Stomach (tissue), 9 donors: ENCODE results near the gene RNU5B-1. TPM values are rescaled to one million over a fixed set of nuclear protein-coding genes. Genes with fewer than 3 reads are reported as not detected.

Source experiments
- DNase-seq, 2 donors: peaks; one replicate each; pipeline versions ENCODE4 v3.0.0 to v3.0.0-alpha.2; 2013 to 2019
- H3K27ac ChIP-seq, 5 donors: fragments of 200-600 bp in 4 of 5; sonication (generic) in 4 of 5; one replicate each; pipeline ENCODE4 v1.5.1; 2013 to 2019; ENCODE audit warnings: mild to moderate bottlenecking in 1 of 5, moderate library complexity in 1 of 5
- H3K27me3 ChIP-seq, 3 donors: fragments of 200-600 bp; sonication (generic); one replicate each; pipeline ENCODE4 v1.5.1; 2017 to 2019; ENCODE audit warnings: mixed run types in 1 of 3
- H3K36me3 ChIP-seq, 4 donors: fragments of 200-600 bp; sonication (generic); 1 replicate in 3 of 4; 2 replicates in 1 of 4; pipeline ENCODE4 v1.5.1; 2016 to 2019
- H3K4me1 ChIP-seq, 4 donors: fragments of 200-600 bp; sonication (generic); one replicate each; pipeline ENCODE4 v1.5.1; 2016 to 2019
- H3K4me3 ChIP-seq, 4 donors: fragments of 200-600 bp; sonication (generic) in 3 of 4; one replicate each; pipeline ENCODE4 v1.5.1; 2016 to 2019; ENCODE audit warnings: mild to moderate bottlenecking in 1 of 4
- H3K9me3 ChIP-seq, 4 donors: fragments of 200-600 bp; sonication (generic); one replicate each; pipeline ENCODE4 v1.5.1; 2016 to 2019
- EP300 ChIP-seq: sonication (generic); formaldehyde crosslinking; IDR thresholded peaks from one replicate; pipeline ENCODE4 v1.6.1; 2017; ENCODE audit warnings: antibody characterized with exemption
- POLR2A ChIP-seq, 4 donors: fragments of 450-650 bp; IDR thresholded peaks; one replicate each; pipeline ENCODE4 v1.6.1; 2016; ENCODE audit warnings: antibody characterized with exemption in 4 of 4, control low read depth in 2 of 4, mild to moderate bottlenecking in 1 of 4, moderate library complexity in 1 of 4
- POLR2AphosphoS5 ChIP-seq, 3 donors: sonication (generic); formaldehyde crosslinking; IDR thresholded peaks; one replicate each; pipeline ENCODE4 v1.6.1; 2016; ENCODE audit warnings: antibody characterized with exemption in 3 of 3
- WGBS, 5 donors: extraction: QIAGEN DNeasy Blood & Tissue Kit in 3 of 5; methylation state at CpG; one replicate each; pipeline versions ENCODE4 v1.1.5 to v1.1.7; 2013 to 2018; 5-methylcytosine and 5-hydroxymethylcytosine counted together
- intact Hi-C: fragments of 100-400 bp; cut with DNase I; formaldehyde crosslinking; loops from one replicate; pipeline ENCODE4 v1.15.1; 2023; ENCODE audit warnings: low total_unique reads
- polyA plus RNA-seq, 3 donors: library from polyadenylated mRNA; stranded (reverse); fragments of 200-250 nt; gene quantifications; one replicate each; pipeline ENCODE4 v1.2.3, GENCODE V29; 2013
- total RNA-seq, 5 donors: library from RNA; depleted of rRNA; stranded (reverse); fragments of >200 nt; gene quantifications; one replicate each; pipeline versions ENCODE4 v1.1.0 to v1.2.3, GENCODE V29; 2014 to 2016
- TF ChIP-seq, protein P1 (sequence below), 7 experiments: fragments of 450-650 bp in 4 of 7; fragments of 200-600 bp in 3 of 7; sonication (generic) in 3 of 7; IDR thresholded peaks; one replicate each; pipeline ENCODE4 v1.5.1; 2016 to 2019; ENCODE audit warnings: antibody characterized with exemption in 7 of 7, control low read depth in 2 of 7, mild to moderate bottlenecking in 1 of 7
- donor health status: healthy with polysubstance abuse.
- donor health status: Bipolar disorder and iron deficiency.
- donor health status: healthy.

RNU5B-1 gene
- total and polyA plus RNA-seq, 8 donors = not detected

DNA sequence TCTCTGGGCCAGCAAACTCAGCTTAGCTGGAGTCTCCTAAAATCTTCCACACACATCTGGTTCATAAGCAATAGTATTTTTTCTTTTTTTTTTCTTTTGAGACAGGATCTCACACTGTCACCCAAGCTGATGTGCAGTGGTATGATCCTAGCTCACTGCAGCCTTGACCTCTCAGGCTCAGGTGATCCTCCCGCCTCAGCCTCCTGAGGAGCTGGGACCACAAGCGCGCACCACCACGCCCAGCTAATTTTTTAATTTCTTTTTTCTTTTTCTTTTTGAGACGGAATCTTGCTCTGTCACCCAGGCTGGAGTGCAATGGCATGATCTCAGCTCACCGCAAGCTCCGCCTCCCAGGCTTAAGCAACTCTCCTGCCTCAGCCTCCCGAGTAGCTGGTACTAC, 34.3 kb downstream of the RNU5B-1 start:
- H3K27ac ChIP-seq = no peak overlapping the region
- intact Hi-C loops = no loop called here
- H3K4me1 ChIP-seq = no peaks in the 10 kb centered on the region
- no peak for TF ChIP-seq EP300
- TF ChIP-seq, protein P1, sequence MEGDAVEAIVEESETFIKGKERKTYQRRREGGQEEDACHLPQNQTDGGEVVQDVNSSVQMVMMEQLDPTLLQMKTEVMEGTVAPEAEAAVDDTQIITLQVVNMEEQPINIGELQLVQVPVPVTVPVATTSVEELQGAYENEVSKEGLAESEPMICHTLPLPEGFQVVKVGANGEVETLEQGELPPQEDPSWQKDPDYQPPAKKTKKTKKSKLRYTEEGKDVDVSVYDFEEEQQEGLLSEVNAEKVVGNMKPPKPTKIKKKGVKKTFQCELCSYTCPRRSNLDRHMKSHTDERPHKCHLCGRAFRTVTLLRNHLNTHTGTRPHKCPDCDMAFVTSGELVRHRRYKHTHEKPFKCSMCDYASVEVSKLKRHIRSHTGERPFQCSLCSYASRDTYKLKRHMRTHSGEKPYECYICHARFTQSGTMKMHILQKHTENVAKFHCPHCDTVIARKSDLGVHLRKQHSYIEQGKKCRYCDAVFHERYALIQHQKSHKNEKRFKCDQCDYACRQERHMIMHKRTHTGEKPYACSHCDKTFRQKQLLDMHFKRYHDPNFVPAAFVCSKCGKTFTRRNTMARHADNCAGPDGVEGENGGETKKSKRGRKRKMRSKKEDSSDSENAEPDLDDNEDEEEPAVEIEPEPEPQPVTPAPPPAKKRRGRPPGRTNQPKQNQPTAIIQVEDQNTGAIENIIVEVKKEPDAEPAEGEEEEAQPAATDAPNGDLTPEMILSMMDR (IDR thresholded peaks at IDR 0.05) = no peak
- TF ChIP-seq POLR2AphosphoS5 (IDR thresholded peaks at IDR 0.05) = no peak
- TF ChIP-seq POLR2A (IDR thresholded peaks at IDR 0.05) = no peak
- H3K36me3 ChIP-seq = no peaks in the 10 kb centered on the region
- H3K27me3 ChIP-seq = peaks cover 0 to 38% (median 6%) of the 10 kb centered on the region in 3 donors
- H3K9me3 ChIP-seq = no peaks in the 10 kb centered on the region
- no peak for DNase-seq
- WGBS, 5 donors = 91 to 94% (median 94%) methylated on average over 8 of the region's 8 CpGs
- no peak overlapping the region for H3K4me3 ChIP-seq

DNA sequence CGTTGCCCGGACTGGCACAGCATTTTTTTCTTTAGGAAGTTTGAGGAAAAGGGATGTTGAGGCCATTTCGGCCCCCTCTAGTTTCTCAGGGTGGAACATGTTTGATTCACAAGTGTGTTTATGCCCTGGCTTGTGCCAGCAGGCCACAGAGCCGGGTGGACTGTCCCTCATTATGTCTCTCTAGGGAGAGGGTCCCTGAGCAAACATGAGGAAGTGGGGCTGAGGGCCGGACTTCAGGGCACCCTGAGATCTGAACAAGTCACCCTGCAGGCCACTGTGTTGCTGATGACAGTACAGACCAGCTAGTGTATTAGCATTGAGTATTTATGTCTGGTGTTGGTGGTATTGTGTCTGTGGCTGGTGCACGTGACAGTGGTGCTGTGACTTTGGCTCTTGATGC, 34.9 kb downstream of the RNU5B-1 start:
- H3K4me3 ChIP-seq = no peak overlapping the region
- TF ChIP-seq POLR2AphosphoS5 (IDR thresholded peaks at IDR 0.05) (no peak), POLR2A (IDR thresholded peaks at IDR 0.05) (no peak), EP300 (no peak)
- TF ChIP-seq, protein P1 (IDR thresholded peaks at IDR 0.05) = no peak
- DNase-seq = no peak
- H3K9me3 ChIP-seq = no peaks in the 10 kb centered on the region
- H3K4me1 ChIP-seq = no peaks in the 10 kb centered on the region
- H3K27ac ChIP-seq = no peak overlapping the region
- WGBS, 5 donors = 77 to 86% (median 85%) methylated on average over 5 to 6 of the region's 6 CpGs
- peaks cover 0 to 33% (median 6%) of the 10 kb centered on the region in 3 donors for H3K27me3 ChIP-seq
- H3K36me3 ChIP-seq = no peaks in the 10 kb centered on the region
- intact Hi-C loops = no loop called here

DNA sequence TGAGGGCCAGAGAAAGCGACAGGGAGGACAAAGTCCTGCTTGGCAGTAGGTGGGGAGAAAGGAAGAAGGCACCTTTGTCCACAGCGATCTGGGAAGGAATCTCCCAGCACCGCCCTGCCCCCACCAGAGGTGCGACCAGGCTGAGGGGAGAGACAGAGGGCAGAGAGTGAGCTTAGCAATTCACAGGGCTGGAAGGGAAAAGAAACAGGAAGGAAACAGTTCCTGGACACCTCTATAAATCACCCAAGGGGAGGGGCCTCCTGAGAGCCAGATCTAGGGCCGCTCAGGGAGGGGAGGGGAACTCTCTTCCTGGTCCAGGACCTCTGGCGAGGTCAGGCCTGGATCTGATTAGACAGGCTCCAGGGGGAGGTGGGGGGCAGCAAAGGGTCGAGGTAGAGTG, 35.4 kb downstream of the RNU5B-1 start:
- TF ChIP-seq POLR2A (IDR thresholded peaks at IDR 0.05) = no peak
- no peak for TF ChIP-seq POLR2AphosphoS5 (IDR thresholded peaks at IDR 0.05)
- TF ChIP-seq EP300 = no peak
- TF ChIP-seq, protein P1 (IDR thresholded peaks at IDR 0.05) = no peak
- H3K4me1 ChIP-seq = no peaks in the 10 kb centered on the region
- no peaks in the 10 kb centered on the region for H3K9me3 ChIP-seq
- peaks cover 0 to 27% (median 6%) of the 10 kb centered on the region in 3 donors for H3K27me3 ChIP-seq
- WGBS, 5 donors = 31 to 68% (median 41%) methylated on average over 7 of the region's 7 CpGs
- no peaks in the 10 kb centered on the region for H3K36me3 ChIP-seq
- H3K27ac ChIP-seq = no peak overlapping the region
- intact Hi-C loops = no loop called here
- DNase-seq = peak in 1 of 2 donors; percentile 46
- H3K4me3 ChIP-seq = no peak overlapping the region

DNA sequence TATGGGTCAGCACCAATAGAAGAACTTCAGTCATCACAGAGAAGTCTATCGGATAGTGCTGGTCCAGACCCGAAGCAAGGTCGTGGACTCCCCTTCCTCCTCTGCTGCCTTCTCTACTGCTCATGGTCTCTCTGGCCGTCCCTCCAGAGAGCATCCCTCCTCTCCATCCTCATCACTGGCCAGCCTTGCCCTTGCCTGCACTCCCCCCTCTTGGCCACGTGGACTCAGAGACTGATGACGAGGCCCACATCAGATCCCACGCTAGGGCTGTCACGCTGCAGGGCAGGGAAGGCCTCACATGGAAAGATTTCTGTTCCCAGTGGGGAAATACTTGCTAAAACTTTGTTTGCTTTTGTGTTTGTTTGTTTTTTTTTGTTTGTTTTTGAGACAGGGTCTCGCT, 38.0 kb downstream of the RNU5B-1 start:
- intact Hi-C loops = no loop called here
- Histone ChIP-seq H3K4me3 (no peak overlapping the region), H3K9me3 (no peaks in the 10 kb centered on the region), H3K36me3 (no peaks in the 10 kb centered on the region), H3K4me1 (no peaks in the 10 kb centered on the region), H3K27ac (no peak overlapping the region), H3K27me3 (peaks cover 0 to 19% (median 0%) of the 10 kb centered on the region in 3 donors)
- no peak for TF ChIP-seq POLR2A (IDR thresholded peaks at IDR 0.05)
- TF ChIP-seq, protein P1 (IDR thresholded peaks at IDR 0.05) = no peak
- no peak for TF ChIP-seq POLR2AphosphoS5 (IDR thresholded peaks at IDR 0.05)
- no peak for TF ChIP-seq EP300
- DNase-seq = no peak
- WGBS, 5 donors = 83 to 92% (median 90%) methylated on average over 9 of the region's 9 CpGs
